HL-60 (cell line): Measurements from ENCODE around the gene ST8SIA4.

Source experiments
- CTCF ChIP-seq: IDR thresholded peaks from one replicate; pipeline ENCODE4 v1.5.1; 2011; ENCODE audit warnings: low read length, control low read depth, inconsistent platforms; ENCODE audit not compliant: insufficient read depth
- POLR2AphosphoS5 ChIP-seq: IDR thresholded peaks from 2 replicates; pipeline ENCODE4 v1.6.1; 2012; ENCODE audit warnings: low read depth
- REST ChIP-seq: IDR thresholded peaks from 2 replicates; pipeline ENCODE4 v1.6.1; 2012; ENCODE audit warnings: low read depth; ENCODE audit not compliant: insufficient replicate concordance

GRCh38 chr5:100803397-100803796 lies 99.7 kb downstream of the ST8SIA4 start:
- TF ChIP-seq REST (no peak), CTCF (no peak), POLR2AphosphoS5 (no peak)
